K562 (cell line): ENCODE results near the gene NRROS. TPM values are rescaled to one million over a fixed set of nuclear protein-coding genes. Genes with fewer than 3 reads are reported as not detected.

Source experiments
- ATAC-seq: fragments of 200-7000 bp; cut with Tn5 transposase; 3 replicates; pipeline ENCODE4 v1.9.1; 2020; ENCODE audit warnings: moderate library complexity
- BruUV-seq: library from RNA; stranded (reverse); fragments of 400-500 nt; replicated peaks from 2 replicates; lab custom pipeline; 2021; lab: Mats Ljungman, UMichigan
- CTCF ChIA-PET: fragments of 300-600 bp; formaldehyde crosslinking; extraction: SDS; loops from one replicate; lab custom pipeline; 2021; ENCODE audit warnings: low intra/inter-chr PET ratio; lab: Yijun Ruan, JAX
- POLR2A ChIA-PET: fragments of 300-600, 350-650 bp; sonication (Branson Sonifier 250); formaldehyde crosslinking; extraction: SDS; loops from one replicate; lab custom pipeline; 2021; ENCODE audit warnings: antibody characterized with exemption, inconsistent platforms; lab: Yijun Ruan, JAX
- DNase-seq, 4 experiments: peaks; one replicate each; pipeline versions ENCODE4 v3.0.0 to v3.0.0-alpha.2; 2011 to 2018; ENCODE audit warnings: low spot score in 3 of 4, mixed read lengths in 3 of 4; ENCODE audit errors: extremely low read depth in 1 of 4
- FAIRE-seq: peaks from 2 replicates; lab custom pipeline; 2011; peaks lifted over from hg19 to GRCh38; lab: Jason Lieb, UNC
- H2AFZ ChIP-seq: 2 replicates; pipeline ENCODE4 v1.6.0; 2011; ENCODE audit warnings: low read depth, low read length, control low read depth, inconsistent platforms
- H3K27ac ChIP-seq: fragments of 200-600 bp; 3 replicates; pipeline ENCODE4 v1.8.0; 2011; ENCODE audit warnings: low read depth, mild to moderate bottlenecking, control low read depth, inconsistent platforms, low read length, moderate library complexity, mixed read lengths; ENCODE audit errors: extremely low read depth
- H3K27me3 ChIP-seq, 2 experiments: fragments of 300-600 bp in 1 of 2; 2 replicates in 1 of 2; 3 replicates in 1 of 2; pipeline versions ENCODE4 v1.6.0 to v1.8.0; 2011; ENCODE audit warnings: inconsistent platforms in 2 of 2, low read length in 2 of 2, mild to moderate bottlenecking in 1 of 2, mixed read lengths in 1 of 2, moderate library complexity in 1 of 2; ENCODE audit not compliant: control insufficient read depth in 2 of 2, insufficient read depth in 2 of 2
- H3K36me3 ChIP-seq: fragments of 300-600 bp; 3 replicates; pipeline ENCODE4 v1.8.0; 2011; ENCODE audit warnings: mild to moderate bottlenecking, low read length, inconsistent platforms; ENCODE audit not compliant: control insufficient read depth, insufficient read depth
- H3K4me1 ChIP-seq, 2 experiments: fragments of 200-600 bp in 1 of 2; replicated peaks in 1 of 2; 2 replicates in 1 of 2; 3 replicates in 1 of 2; pipeline versions ENCODE4 v1.5.1 to v1.8.0; 2011; ENCODE audit warnings: inconsistent platforms in 2 of 2, low read length in 2 of 2, mild to moderate bottlenecking in 1 of 2, mixed read lengths in 1 of 2, moderate library complexity in 1 of 2; ENCODE audit not compliant: control insufficient read depth in 2 of 2, insufficient read depth in 2 of 2
- H3K4me2 ChIP-seq: 2 replicates; pipeline ENCODE4 v1.6.1; 2011; ENCODE audit warnings: low read length, control low read depth, inconsistent platforms, mixed read lengths; ENCODE audit not compliant: insufficient read depth
- H3K4me3 ChIP-seq: fragments of 200-600 bp; sonication (generic), shearing (Covaris generic); 2 replicates; pipeline ENCODE4 v1.5.1; 2016; ENCODE audit warnings: control low read depth, inconsistent platforms
- H3K79me2 ChIP-seq: fragments of 200-600 bp; 3 replicates; pipeline ENCODE4 v1.8.0; 2011; ENCODE audit warnings: low read length, inconsistent platforms; ENCODE audit not compliant: control insufficient read depth, insufficient read depth
- H3K9ac ChIP-seq, 2 experiments: 2 replicates each; pipeline versions ENCODE4 v1.6.0 to v1.6.1; 2011; ENCODE audit warnings: low read depth in 2 of 2, low read length in 2 of 2, control low read depth in 1 of 2, inconsistent platforms in 1 of 2, mild to moderate bottlenecking in 1 of 2, mixed read lengths in 1 of 2; ENCODE audit not compliant: insufficient read depth in 1 of 2
- H3K9me1 ChIP-seq: one replicate; pipeline ENCODE4 v1.6.0; 2011; ENCODE audit warnings: inconsistent platforms, mild to moderate bottlenecking, low read length, moderate library complexity; ENCODE audit not compliant: control insufficient read depth, insufficient read depth
- H3K9me3 ChIP-seq: replicated peaks from 2 replicates; pipeline ENCODE4 v1.5.1; 2011; ENCODE audit warnings: low read depth, low read length, inconsistent platforms; ENCODE audit not compliant: control insufficient read depth, insufficient read depth
- H4K20me1 ChIP-seq: replicated peaks from 2 replicates; pipeline ENCODE4 v1.6.1; 2011; ENCODE audit warnings: low read length, inconsistent platforms, mixed read lengths; ENCODE audit not compliant: control insufficient read depth, insufficient read depth
- CAMTA2 ChIP-seq: fragments of 250-450 bp; sonication (Bioruptor Pico); conservative IDR thresholded peaks from 2 replicates; pipeline ENCODE4 v1.5.1; 2022
- CBX1 ChIP-seq: sonication (generic); IDR thresholded peaks from 2 replicates; pipeline ENCODE4 v1.6.1; 2016; ENCODE audit warnings: antibody characterized with exemption, low read depth, mild to moderate bottlenecking
- CREBBP ChIP-seq: IDR thresholded peaks from one replicate; pipeline ENCODE4 v1.6.1; 2012; ENCODE audit warnings: low read depth, mild to moderate bottlenecking, control low read depth, inconsistent platforms, low read length
- CREM ChIP-seq: IDR thresholded peaks from 2 replicates; pipeline ENCODE4 v1.6.1; 2014; ENCODE audit warnings: antibody characterized with exemption, low read depth
- PTRF ChIP-seq: fragments of 450-650 bp; IDR thresholded peaks from 2 replicates; pipeline ENCODE4 v1.6.1; 2016; ENCODE audit warnings: mild to moderate bottlenecking, missing genetic modification characterization, missing compliant biosample characterization
- SIX5 ChIP-seq, 2 experiments: IDR thresholded peaks; 2 replicates each; pipeline ENCODE4 v1.6.1; 2011; ENCODE audit warnings: low read length in 2 of 2, borderline replicate concordance in 1 of 2, low read depth in 1 of 2, mild to moderate bottlenecking in 1 of 2, moderate library complexity in 1 of 2; ENCODE audit not compliant: insufficient read depth in 1 of 2
- SNIP1 ChIP-seq: fragments of 450-650 bp; IDR thresholded peaks from 2 replicates; pipeline ENCODE4 v1.7.1; 2017; ENCODE audit warnings: low read depth, mild to moderate bottlenecking
- ZC3H11A ChIP-seq: IDR thresholded peaks from 2 replicates; pipeline ENCODE4 v1.6.1; 2012; ENCODE audit warnings: low read depth, low read length, improper control_type of control experiment
- ZNF311 ChIP-seq: fragments of 250-450 bp; sonication (Bioruptor Pico); IDR thresholded peaks from 2 replicates; pipeline ENCODE4 v1.4.0; 2020; ENCODE audit warnings: mild to moderate bottlenecking, moderate library complexity
- ZNF644 ChIP-seq: fragments of 200-800 bp; sonication (Bioruptor generic); IDR thresholded peaks from 2 replicates; pipeline ENCODE4 v1.6.1; 2016; ENCODE audit warnings: low read depth, missing genetic modification characterization, missing compliant biosample characterization
- WGBS: fragments of 100-300 bp; shearing (Covaris generic); methylation state at CpG from one replicate; pipeline ENCODE4 v1.1.6; 2016; ENCODE audit warnings: low coverage, mixed read lengths; ENCODE audit not compliant: insufficient coverage; ENCODE audit errors: missing lambda C conversion rate; 5-methylcytosine and 5-hydroxymethylcytosine counted together
- in situ Hi-C: fragments of 300-500 bp; cut with MboI; formaldehyde crosslinking; loops from 4 replicates; pipeline ENCODE4 v1.15.0; 2018; ENCODE audit warnings: inconsistent platforms, mixed read lengths
- intact Hi-C: fragments of 100-400 bp; cut with micrococcal nuclease; formaldehyde crosslinking; loops from 2 replicates; pipeline ENCODE4 v1.14.2; 2022
- polyA plus RNA-seq, 8 experiments: library from polyadenylated mRNA; depleted of rRNA in 4 of 8; stranded (reverse) in 5 of 8; unstranded in 3 of 8; fragments of >200 nt; fragmentation: Nextera tagmentation in 2 of 8; fragmentation: Illumina TruSeq in 1 of 8; extraction: Ambion mirVana in 2 of 8; extraction: Trizol in 1 of 8; gene quantifications; 2 replicates each; pipeline versions ENCODE4 v1.2.1 to v1.2.3, GENCODE V29; 2011 to 2014; ENCODE audit warnings: inconsistent platforms in 1 of 8, missing spikeins in 1 of 8
- total RNA-seq, 7 experiments: library from RNA; depleted of rRNA in 6 of 7; stranded (reverse); fragments of >200 nt in 6 of 7; fragmentation: Illumina TruSeq in 2 of 7; extraction: Trizol in 2 of 7; gene quantifications; 2 replicates each; pipeline versions ENCODE4 v1.2.1 to v1.2.3, GENCODE V29; 2011 to 2021; ENCODE audit warnings: low replicate concordance in 1 of 7
- TF ChIP-seq, protein P1 (sequence below), 2 experiments: fragments of 150-350 bp in 1 of 2; IDR thresholded peaks; 2 replicates each; pipeline ENCODE4 v1.6.1; 2012 to 2016; ENCODE audit warnings: low read depth in 2 of 2, low read length in 2 of 2, mild to moderate bottlenecking in 1 of 2, moderate library complexity in 1 of 2
- TF ChIP-seq, protein P2 (sequence below): sonication (generic); formaldehyde crosslinking; IDR thresholded peaks from 2 replicates; pipeline ENCODE4 v1.8.0; 2022; ENCODE audit warnings: missing genetic modification reagents, mild to moderate bottlenecking, borderline replicate concordance

The NRROS gene
- total and polyA plus RNA-seq, 9 of the 15 experiments (the other 6 are each of a cell fraction or from before 2014, with no cell fraction given), result 0.34 to 13.8 (median 3.8) TPM

DNA sequence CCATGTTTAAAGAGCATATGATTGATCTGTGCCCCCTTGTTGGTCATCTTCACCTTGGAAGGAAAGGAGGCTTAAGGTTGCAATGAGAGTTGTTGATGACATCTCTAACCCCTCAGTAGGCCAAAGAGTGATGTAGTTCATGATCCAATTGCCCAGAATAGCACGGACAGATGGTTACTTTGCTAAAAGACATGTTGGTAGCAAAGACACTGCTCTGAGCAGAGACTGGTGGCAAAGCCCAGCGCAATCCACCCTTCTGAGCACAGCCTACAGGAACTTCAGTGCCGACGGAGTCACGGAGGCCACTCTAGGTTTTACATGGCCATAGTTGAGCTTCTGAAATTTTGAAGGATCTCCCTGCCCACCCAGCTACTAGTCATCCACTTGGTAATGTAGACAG, 49.2 kb upstream of the NRROS start (continued):
- TF ChIP-seq, protein P1, sequence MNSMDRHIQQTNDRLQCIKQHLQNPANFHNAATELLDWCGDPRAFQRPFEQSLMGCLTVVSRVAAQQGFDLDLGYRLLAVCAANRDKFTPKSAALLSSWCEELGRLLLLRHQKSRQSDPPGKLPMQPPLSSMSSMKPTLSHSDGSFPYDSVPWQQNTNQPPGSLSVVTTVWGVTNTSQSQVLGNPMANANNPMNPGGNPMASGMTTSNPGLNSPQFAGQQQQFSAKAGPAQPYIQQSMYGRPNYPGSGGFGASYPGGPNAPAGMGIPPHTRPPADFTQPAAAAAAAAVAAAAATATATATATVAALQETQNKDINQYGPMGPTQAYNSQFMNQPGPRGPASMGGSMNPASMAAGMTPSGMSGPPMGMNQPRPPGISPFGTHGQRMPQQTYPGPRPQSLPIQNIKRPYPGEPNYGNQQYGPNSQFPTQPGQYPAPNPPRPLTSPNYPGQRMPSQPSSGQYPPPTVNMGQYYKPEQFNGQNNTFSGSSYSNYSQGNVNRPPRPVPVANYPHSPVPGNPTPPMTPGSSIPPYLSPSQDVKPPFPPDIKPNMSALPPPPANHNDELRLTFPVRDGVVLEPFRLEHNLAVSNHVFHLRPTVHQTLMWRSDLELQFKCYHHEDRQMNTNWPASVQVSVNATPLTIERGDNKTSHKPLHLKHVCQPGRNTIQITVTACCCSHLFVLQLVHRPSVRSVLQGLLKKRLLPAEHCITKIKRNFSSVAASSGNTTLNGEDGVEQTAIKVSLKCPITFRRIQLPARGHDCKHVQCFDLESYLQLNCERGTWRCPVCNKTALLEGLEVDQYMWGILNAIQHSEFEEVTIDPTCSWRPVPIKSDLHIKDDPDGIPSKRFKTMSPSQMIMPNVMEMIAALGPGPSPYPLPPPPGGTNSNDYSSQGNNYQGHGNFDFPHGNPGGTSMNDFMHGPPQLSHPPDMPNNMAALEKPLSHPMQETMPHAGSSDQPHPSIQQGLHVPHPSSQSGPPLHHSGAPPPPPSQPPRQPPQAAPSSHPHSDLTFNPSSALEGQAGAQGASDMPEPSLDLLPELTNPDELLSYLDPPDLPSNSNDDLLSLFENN (IDR thresholded peaks at IDR 0.05; ENCODE audit: low read depth in 2 of 2, low read length in 2 of 2), result no peak
- no peak for TF ChIP-seq CREM
- no peak for TF ChIP-seq CBX1
- TF ChIP-seq ZC3H11A, result no peak

DNA sequence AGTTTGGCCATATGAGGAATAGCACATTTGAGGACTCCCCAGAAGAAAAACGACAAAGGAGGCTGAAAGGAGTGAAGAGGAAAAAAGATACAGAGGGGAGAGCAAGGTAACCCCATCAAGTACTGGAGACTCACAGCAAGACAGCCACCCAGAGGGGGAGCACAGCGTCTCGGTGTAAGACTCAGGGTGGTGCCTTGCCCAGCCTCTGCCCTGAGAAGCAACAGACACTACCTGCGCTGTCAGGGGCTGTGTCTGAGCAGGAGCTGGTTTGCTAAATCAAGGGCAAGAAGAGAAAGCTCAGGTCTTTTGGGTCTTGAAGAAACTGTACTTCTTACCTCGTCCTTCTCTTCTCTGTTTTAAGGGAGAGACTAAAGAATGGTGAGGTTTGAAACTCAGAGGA, 43.1 kb upstream of the NRROS start:
- peak; percentile 78 for ATAC-seq
- Histone ChIP-seq H3K4me3 (no peak overlapping the region), H3K4me1 (peaks cover 4 to 15% of the 10 kb centered on the region in 2 experiments; a peak in 4 of 5 replicates), H3K27me3 (no peaks in the 10 kb centered on the region), H2AFZ (peak overlapping the region; percentile 84), H3K36me3 (no peaks in the 10 kb centered on the region), H3K9ac (peak overlapping the region; percentile 23 to 81; a peak in 2 of 4 replicates), H3K4me2 (peak overlapping the region; percentile 50), H3K79me2 (no peaks in the 10 kb centered on the region), H3K9me1 (no peaks in the 10 kb centered on the region), H3K9me3 (no peaks in the 10 kb centered on the region), H3K27ac (no peak overlapping the region; the same call in 2 of the 3 replicates), H4K20me1 (no peaks in the 10 kb centered on the region)
- intact Hi-C loops, result no loop called here
- WGBS, result 13% methylated on average over 5 of the region's 5 CpGs
- no TSS peak for BruUV-seq
- DNase-seq, result peak in 1 of 4 experiments; percentile 29
- in situ Hi-C loops, result no loop called here
- POLR2A ChIA-PET, result interaction anchor here (1.0 to 1.4 kb wide), 2 partner anchors 10 to 28 kb away, joined by 3 read pairs; partner anchors contain the start of genes FBXO45 and WDR53
- peak; percentile 26 for FAIRE-seq
- CTCF ChIA-PET, result no interaction called here
- TF ChIP-seq ZNF311 (CRISPR knock-in tag), result no peak
- TF ChIP-seq, protein P2, sequence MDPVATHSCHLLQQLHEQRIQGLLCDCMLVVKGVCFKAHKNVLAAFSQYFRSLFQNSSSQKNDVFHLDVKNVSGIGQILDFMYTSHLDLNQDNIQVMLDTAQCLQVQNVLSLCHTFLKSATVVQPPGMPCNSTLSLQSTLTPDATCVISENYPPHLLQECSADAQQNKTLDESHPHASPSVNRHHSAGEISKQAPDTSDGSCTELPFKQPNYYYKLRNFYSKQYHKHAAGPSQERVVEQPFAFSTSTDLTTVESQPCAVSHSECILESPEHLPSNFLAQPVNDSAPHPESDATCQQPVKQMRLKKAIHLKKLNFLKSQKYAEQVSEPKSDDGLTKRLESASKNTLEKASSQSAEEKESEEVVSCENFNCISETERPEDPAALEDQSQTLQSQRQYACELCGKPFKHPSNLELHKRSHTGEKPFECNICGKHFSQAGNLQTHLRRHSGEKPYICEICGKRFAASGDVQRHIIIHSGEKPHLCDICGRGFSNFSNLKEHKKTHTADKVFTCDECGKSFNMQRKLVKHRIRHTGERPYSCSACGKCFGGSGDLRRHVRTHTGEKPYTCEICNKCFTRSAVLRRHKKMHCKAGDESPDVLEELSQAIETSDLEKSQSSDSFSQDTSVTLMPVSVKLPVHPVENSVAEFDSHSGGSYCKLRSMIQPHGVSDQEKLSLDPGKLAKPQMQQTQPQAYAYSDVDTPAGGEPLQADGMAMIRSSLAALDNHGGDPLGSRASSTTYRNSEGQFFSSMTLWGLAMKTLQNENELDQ (CRISPR knock-in tag), result no peak
- no peak for TF ChIP-seq SNIP1
- no peak for TF ChIP-seq ZNF644
- no peak for TF ChIP-seq CAMTA2 (CRISPR knock-in tag)
- TF ChIP-seq PTRF (tag), result no peak
- TF ChIP-seq CREBBP, result no peak
- no peak for TF ChIP-seq SIX5 (IDR thresholded peaks at IDR 0.05; ENCODE audit: borderline replicate concordance in 1 of 2, insufficient read depth in 1 of 2, low read depth in 1 of 2, low read length in 2 of 2)
